T-cell (primary cell): Measurements from ENCODE around the gene UQCC5. TPM values are rescaled to one million over a fixed set of nuclear protein-coding genes. Genes with fewer than 3 reads are reported as not detected.

Experiments
- ATAC-seq, 4 experiments: fragments of 200-7000 bp in 3 of 4; fragments of 150-1000 bp in 1 of 4; cut with Tn5 transposase; replicated peaks in 1 of 4; 1 replicate in 3 of 4; 2 replicates in 1 of 4; pipeline ENCODE4 v1.10.0; 2021; ENCODE audit warnings: moderate library complexity in 3 of 4, mild to moderate bottlenecking in 2 of 4, moderate number of reproducible peaks in 1 of 4
- CTCF ChIA-PET, 2 donors: fragments of 300-600 bp; sonication (Branson Sonifier 250); formaldehyde crosslinking; loops; one replicate each; lab custom pipeline; 2022; ENCODE audit warnings: antibody characterized with exemption in 2 of 2; lab: Charles Lee
- POLR2A ChIA-PET, 2 donors: fragments of 300-600 bp; sonication (Branson Sonifier 250); formaldehyde crosslinking; loops; one replicate each; lab custom pipeline; 2022; ENCODE audit warnings: antibody characterized with exemption in 2 of 2; lab: Charles Lee
- DNase-seq, 35 experiments: peaks; one replicate each; pipeline versions ENCODE4 v3.0.0 to v3.0.0-alpha.2; 2013 to 2023
- H3K27ac ChIP-seq: one replicate; pipeline ENCODE4 v1.5.1; 2013; ENCODE audit warnings: low read length
- H3K27me3 ChIP-seq, 2 experiments: replicated peaks in 1 of 2; 1 replicate in 1 of 2; 2 replicates in 1 of 2; pipeline versions ENCODE4 v1.6.1 to v1.7.0; 2013; ENCODE audit warnings: low read length in 1 of 2, mixed read lengths in 1 of 2; ENCODE audit not compliant: control insufficient read depth in 2 of 2, insufficient read depth in 2 of 2; ENCODE audit errors: extremely low read depth in 1 of 2
- H3K36me3 ChIP-seq, 2 donors: 1 replicate in 1 of 2; 2 replicates in 1 of 2; pipeline versions ENCODE4 v1.6.1 to v1.7.0; 2013; ENCODE audit warnings: low read length in 1 of 2; ENCODE audit not compliant: control insufficient read depth in 2 of 2, insufficient read depth in 1 of 2; ENCODE audit errors: extremely low read depth in 1 of 2
- H3K4me1 ChIP-seq, 2 experiments: 1 replicate in 1 of 2; 2 replicates in 1 of 2; pipeline versions ENCODE4 v1.6.1 to v1.7.0; 2013; ENCODE audit warnings: low read length in 2 of 2, mixed read lengths in 1 of 2; ENCODE audit not compliant: insufficient read depth in 2 of 2, control insufficient read depth in 1 of 2; ENCODE audit errors: extremely low read depth in 1 of 2
- H3K4me3 ChIP-seq, 2 donors: 1 replicate in 1 of 2; 2 replicates in 1 of 2; pipeline versions ENCODE4 v1.5.1 to v1.7.0; 2013; ENCODE audit warnings: mild to moderate bottlenecking in 2 of 2, low read length in 1 of 2, moderate library complexity in 1 of 2; ENCODE audit not compliant: control insufficient read depth in 1 of 2; ENCODE audit errors: extremely low read depth in 1 of 2
- H3K9me3 ChIP-seq: 2 replicates; pipeline ENCODE4 v1.7.0; 2013
- H3K27ac Mint-ChIP-seq, 2 donors: one replicate each; pipeline ENCODE4 v1.8.0; 2020 to 2021; ENCODE audit warnings: mild to moderate bottlenecking in 2 of 2, mixed read lengths in 2 of 2
- H3K27me3 Mint-ChIP-seq, 2 donors: one replicate each; pipeline ENCODE4 v1.8.0; 2021 to 2022; ENCODE audit warnings: mixed read lengths in 2 of 2
- H3K36me3 Mint-ChIP-seq: one replicate; pipeline ENCODE4 v1.8.0; 2021; ENCODE audit warnings: mixed read lengths
- H3K4me1 Mint-ChIP-seq, 3 donors: one replicate each; pipeline ENCODE4 v1.8.0; 2020 to 2022; ENCODE audit warnings: mixed read lengths in 3 of 3, mild to moderate bottlenecking in 1 of 3
- H3K4me3 Mint-ChIP-seq, 3 donors: one replicate each; pipeline ENCODE4 v1.8.0; 2020 to 2022; ENCODE audit warnings: mild to moderate bottlenecking in 3 of 3, mixed read lengths in 3 of 3, moderate library complexity in 3 of 3
- H3K9me3 Mint-ChIP-seq, 3 donors: one replicate each; pipeline ENCODE4 v1.8.0; 2020 to 2022; ENCODE audit warnings: mixed read lengths in 3 of 3
- WGBS: methylation state at CpG from one replicate; pipeline ENCODE4 v1.1.5; 2013; ENCODE audit warnings: missing lambda C conversion rate; ENCODE audit not compliant: insufficient coverage; 5-methylcytosine and 5-hydroxymethylcytosine counted together
- total RNA-seq, 35 experiments: library from RNA in 6 of 35; stranded (reverse) in 6 of 35; fragments of 120-200 nt in 1 of 35; gene quantifications; one replicate each; pipeline versions ENCODE4 v1.2.1 to v1.2.4 and lab custom pipeline; 2013 to 2026

Gene UQCC5
- total RNA-seq, 5 donors from 2014 or later (not counting 1 experiment from before 2014, with no cell fraction given) = 2.5 to 14.8 (median 9.8) TPM

DNA sequence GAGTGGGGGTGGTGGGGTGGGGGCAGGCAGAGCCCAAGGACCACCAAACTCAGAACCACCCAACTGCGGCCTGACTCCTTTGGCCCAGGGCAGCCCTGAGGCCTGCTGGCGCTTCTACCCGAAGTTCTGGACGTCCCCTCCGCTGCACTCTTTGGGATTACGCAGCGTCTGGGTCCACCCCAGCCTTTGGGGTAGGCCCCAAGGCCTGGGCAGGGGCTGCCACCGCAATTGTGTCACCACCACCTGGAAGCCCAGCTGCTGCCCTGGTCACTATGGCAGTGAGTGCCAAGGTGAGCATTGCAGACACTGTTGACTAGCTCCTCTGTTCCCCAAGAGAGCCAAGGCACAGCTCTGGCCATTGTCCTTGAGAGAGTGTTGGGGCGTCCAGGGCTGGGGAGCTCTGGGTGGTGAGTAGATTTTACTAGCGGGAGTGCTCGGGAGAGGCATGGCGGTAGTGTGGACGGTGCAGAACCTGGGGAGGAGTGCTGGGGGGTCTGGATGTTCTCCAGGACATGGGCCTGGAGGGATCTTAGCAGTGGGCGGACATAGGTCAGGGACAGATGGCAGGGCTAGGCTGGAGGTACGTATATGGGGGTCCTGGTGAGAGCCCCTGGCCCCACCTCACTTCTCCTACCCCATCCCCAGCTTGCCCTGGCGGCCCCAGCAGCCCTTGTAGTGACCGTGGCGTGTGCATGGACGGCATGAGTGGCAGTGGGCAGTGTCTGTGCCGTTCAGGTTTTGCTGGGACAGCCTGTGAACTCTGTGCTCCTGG is 15.5 kb upstream of the UQCC5 start:
- ATAC-seq = no peak
- no peaks in the 10 kb centered on the region for H3K9me3 Mint-ChIP-seq
- H3K27me3 Mint-ChIP-seq = no peaks in the 10 kb centered on the region
- Histone ChIP-seq H3K9me3 (no peaks in the 10 kb centered on the region), H3K36me3 (no peaks in the 10 kb centered on the region), H3K4me3 (no peak overlapping the region), H3K27ac (no peak overlapping the region), H3K27me3 (no peaks in the 10 kb centered on the region), H3K4me1 (no peaks in the 10 kb centered on the region)
- CTCF ChIA-PET = interaction anchor here in 1 of 2 donors (0.6 kb wide), 1 partner anchor 237 kb away, joined by 3 read pairs; no protein-coding TSS in a partner anchor
- no peak overlapping the region for H3K27ac Mint-ChIP-seq
- 91% methylated on average over 17 of the region's 20 CpGs for WGBS
- no peaks in the 10 kb centered on the region for H3K4me1 Mint-ChIP-seq
- H3K4me3 Mint-ChIP-seq = no peak overlapping the region
- no peak for DNase-seq
- POLR2A ChIA-PET = interaction anchor here in 1 of 2 donors (0.7 kb wide), 1 partner anchor 171 kb away, joined by 6 read pairs; no protein-coding TSS in a partner anchor
- H3K36me3 Mint-ChIP-seq = no peaks in the 10 kb centered on the region

GRCh38 chr3:52521488-52521824 is 14.9 kb upstream of the UQCC5 start:
- Histone ChIP-seq H3K9me3 (no peaks in the 10 kb centered on the region), H3K27me3 (no peaks in the 10 kb centered on the region), H3K4me1 (no peaks in the 10 kb centered on the region), H3K27ac (no peak overlapping the region), H3K36me3 (no peaks in the 10 kb centered on the region), H3K4me3 (no peak overlapping the region)
- POLR2A ChIA-PET = no interaction called here
- Mint-ChIP-seq H3K36me3 (no peaks in the 10 kb centered on the region), H3K4me1 (no peaks in the 10 kb centered on the region), H3K27ac (no peak overlapping the region), H3K9me3 (no peaks in the 10 kb centered on the region), H3K27me3 (no peaks in the 10 kb centered on the region), H3K4me3 (no peak overlapping the region)
- WGBS = 86% methylated on average over 7 of the region's 8 CpGs
- CTCF ChIA-PET = no interaction called here
- ATAC-seq = no peak
- no peak for DNase-seq

- Histone ChIP-seq H3K4me3 (no peak overlapping the region), H3K9me3 (no peaks in the 10 kb centered on the region), H3K4me1 (no peaks in the 10 kb centered on the region), H3K27me3 (no peaks in the 10 kb centered on the region), H3K36me3 (no peaks in the 10 kb centered on the region), H3K27ac (no peak overlapping the region)
- no peaks in the 10 kb centered on the region for H3K9me3 Mint-ChIP-seq
- WGBS = 92% methylated on average over 24 of the region's 33 CpGs
- no peaks in the 10 kb centered on the region for H3K27me3 Mint-ChIP-seq
- H3K36me3 Mint-ChIP-seq = no peaks in the 10 kb centered on the region
- DNase-seq (no peak), ATAC-seq (no peak)
- H3K4me1 Mint-ChIP-seq = no peaks in the 10 kb centered on the region
- no peak overlapping the region for H3K27ac Mint-ChIP-seq
- CTCF ChIA-PET = no interaction called here
- H3K4me3 Mint-ChIP-seq = no peak overlapping the region
- POLR2A ChIA-PET = no interaction called here
These were observed 14.3 kb upstream of the UQCC5 start for GRCh38 chr3:52521881-52522650.

DNA sequence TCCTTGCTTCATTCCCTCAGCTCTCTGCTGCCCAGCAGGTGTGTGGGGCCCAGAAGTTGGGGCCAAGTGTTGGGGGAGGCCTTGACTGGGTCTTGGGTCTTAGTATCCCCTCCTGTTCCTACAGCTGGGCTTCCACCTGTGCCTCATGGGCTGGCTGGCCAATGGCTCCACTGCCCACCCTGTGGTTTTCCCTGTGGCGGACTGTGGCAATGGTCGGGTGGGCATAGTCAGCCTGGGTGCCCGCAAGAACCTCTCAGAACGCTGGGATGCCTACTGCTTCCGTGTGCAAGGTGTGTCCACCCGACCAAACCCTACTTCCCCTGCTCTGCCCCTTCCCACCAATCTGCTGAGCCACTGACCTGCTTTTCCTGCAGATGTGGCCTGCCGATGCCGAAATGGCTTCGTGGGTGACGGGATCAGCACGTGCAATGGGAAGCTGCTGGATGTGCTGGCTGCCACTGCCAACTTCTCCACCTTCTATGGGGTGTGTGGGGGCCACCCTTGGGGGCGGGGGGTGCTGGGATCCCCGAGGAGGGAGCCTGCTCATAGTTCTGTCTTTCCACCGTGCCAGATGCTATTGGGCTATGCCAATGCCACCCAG is 13.7 kb upstream of the UQCC5 start:
- Histone ChIP-seq H3K36me3 (no peaks in the 10 kb centered on the region), H3K27me3 (no peaks in the 10 kb centered on the region), H3K9me3 (no peaks in the 10 kb centered on the region), H3K4me3 (no peak overlapping the region), H3K4me1 (no peaks in the 10 kb centered on the region), H3K27ac (no peak overlapping the region)
- Mint-ChIP-seq H3K9me3 (no peaks in the 10 kb centered on the region), H3K27ac (no peak overlapping the region), H3K27me3 (no peaks in the 10 kb centered on the region), H3K36me3 (no peaks in the 10 kb centered on the region), H3K4me1 (no peaks in the 10 kb centered on the region), H3K4me3 (no peak overlapping the region)
- ATAC-seq = no peak
- WGBS = 78% methylated on average over 10 of the region's 14 CpGs
- no peak for DNase-seq
- ChIA-PET CTCF (no interaction called here), POLR2A (no interaction called here)

DNA sequence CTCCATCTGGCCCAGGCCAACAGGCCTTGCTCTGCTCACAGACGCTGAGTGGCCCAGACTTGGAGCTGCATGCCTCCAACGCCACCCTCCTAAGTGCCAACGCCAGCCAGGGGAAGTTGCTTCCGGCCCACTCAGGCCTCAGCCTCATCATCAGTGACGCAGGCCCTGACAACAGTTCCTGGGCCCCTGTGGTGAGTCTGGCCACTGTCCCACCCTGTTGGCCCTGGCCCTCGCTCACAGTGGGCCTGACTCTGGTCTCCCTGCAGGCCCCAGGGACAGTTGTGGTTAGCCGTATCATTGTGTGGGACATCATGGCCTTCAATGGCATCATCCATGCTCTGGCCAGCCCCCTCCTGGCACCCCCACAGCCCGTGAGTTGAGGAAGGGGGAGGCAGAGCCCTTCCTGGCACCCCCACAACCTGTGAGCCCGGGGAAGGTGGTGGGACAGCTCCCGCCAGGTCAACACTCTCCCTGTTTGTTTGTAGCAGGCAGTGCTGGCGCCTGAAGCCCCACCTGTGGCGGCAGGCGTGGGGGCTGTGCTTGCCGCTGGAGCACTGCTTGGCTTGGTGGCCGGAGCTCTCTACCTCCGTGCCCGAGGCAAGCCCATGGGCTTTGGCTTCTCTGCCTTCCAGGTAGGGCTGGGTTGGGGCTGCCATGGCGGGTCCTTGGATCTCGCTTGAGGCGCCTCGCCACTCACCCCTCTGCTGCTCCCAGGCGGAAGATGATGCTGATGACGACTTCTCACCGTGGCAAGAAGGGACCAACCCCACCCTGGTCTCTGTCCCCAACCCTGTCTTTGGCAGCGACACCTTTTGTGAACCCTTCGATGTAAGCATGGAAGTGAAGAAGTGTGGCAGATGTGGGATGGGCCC is 12.8 kb upstream of the UQCC5 start:
- ATAC-seq = no peak
- DNase-seq = no peak
- Histone ChIP-seq H3K9me3 (no peaks in the 10 kb centered on the region), H3K36me3 (no peaks in the 10 kb centered on the region), H3K4me3 (no peak overlapping the region), H3K27ac (no peak overlapping the region), H3K27me3 (peaks cover 0 to 3% of the 10 kb centered on the region in 2 experiments), H3K4me1 (no peaks in the 10 kb centered on the region)
- Mint-ChIP-seq H3K36me3 (no peaks in the 10 kb centered on the region), H3K4me3 (no peak overlapping the region), H3K4me1 (no peaks in the 10 kb centered on the region), H3K27me3 (no peaks in the 10 kb centered on the region), H3K9me3 (no peaks in the 10 kb centered on the region), H3K27ac (no peak overlapping the region)
- CTCF ChIA-PET = no interaction called here
- POLR2A ChIA-PET = no interaction called here
- 94% methylated on average over 18 of the region's 26 CpGs for WGBS

- Histone ChIP-seq H3K36me3 (no peaks in the 10 kb centered on the region), H3K4me3 (no peak overlapping the region), H3K9me3 (no peaks in the 10 kb centered on the region), H3K27ac (no peak overlapping the region), H3K27me3 (peaks cover 0 to 3% of the 10 kb centered on the region in 2 experiments), H3K4me1 (no peaks in the 10 kb centered on the region)
- H3K27me3 Mint-ChIP-seq = no peaks in the 10 kb centered on the region
- H3K4me1 Mint-ChIP-seq = no peaks in the 10 kb centered on the region
- DNase-seq (no peak), ATAC-seq (no peak)
- 93% methylated on average over 18 of the region's 18 CpGs for whole genome bisulfite sequencing
- ChIA-PET CTCF (no interaction called here), POLR2A (no interaction called here)
- no peaks in the 10 kb centered on the region for H3K36me3 Mint-ChIP-seq
- H3K27ac Mint-ChIP-seq = no peak overlapping the region
- no peaks in the 10 kb centered on the region for H3K9me3 Mint-ChIP-seq
- no peak overlapping the region for H3K4me3 Mint-ChIP-seq
These were observed 12.1 kb upstream of the UQCC5 start for GRCh38 chr3:52524258-52524751.
